Endothelial cell of umbilical vein (primary cell): Measurements from ENCODE around the gene PKD1.

ENCODE experiments used
- EZH2 ChIP-seq: IDR thresholded peaks from 2 replicates; pipeline ENCODE4 v1.6.1; 2012; ENCODE audit warnings: borderline replicate concordance, low read depth, mild to moderate bottlenecking, moderate library complexity, low read length, inconsistent platforms; ENCODE audit not compliant: severe bottlenecking
- GATA2 ChIP-seq: IDR thresholded peaks from 2 replicates; pipeline ENCODE4 v1.7.0; 2011; ENCODE audit warnings: low read depth, mild to moderate bottlenecking, moderate library complexity, mixed read lengths, low read length; ENCODE audit not compliant: insufficient read length, insufficient read depth
- POLR2A ChIP-seq: IDR thresholded peaks from 2 replicates; pipeline ENCODE4 v1.6.1; 2012; ENCODE audit warnings: low read depth, mild to moderate bottlenecking, control low read depth, low read length
- TF ChIP-seq, protein P1 (sequence below), 2 donors: IDR thresholded peaks; 1 replicate in 1 of 2; 2 replicates in 1 of 2; pipeline ENCODE4 v1.5.1; 2011; ENCODE audit warnings: low read length in 2 of 2, mild to moderate bottlenecking in 2 of 2, moderate library complexity in 2 of 2, control low read depth in 1 of 2, inconsistent platforms in 1 of 2, low read depth in 1 of 2; ENCODE audit not compliant: insufficient read depth in 1 of 2; ENCODE audit errors: extremely low read depth in 1 of 2
- TF ChIP-seq, protein P2 (sequence below): IDR thresholded peaks from 2 replicates; pipeline ENCODE4 v1.6.1; 2011; ENCODE audit not compliant: insufficient read depth, insufficient read length

DNA sequence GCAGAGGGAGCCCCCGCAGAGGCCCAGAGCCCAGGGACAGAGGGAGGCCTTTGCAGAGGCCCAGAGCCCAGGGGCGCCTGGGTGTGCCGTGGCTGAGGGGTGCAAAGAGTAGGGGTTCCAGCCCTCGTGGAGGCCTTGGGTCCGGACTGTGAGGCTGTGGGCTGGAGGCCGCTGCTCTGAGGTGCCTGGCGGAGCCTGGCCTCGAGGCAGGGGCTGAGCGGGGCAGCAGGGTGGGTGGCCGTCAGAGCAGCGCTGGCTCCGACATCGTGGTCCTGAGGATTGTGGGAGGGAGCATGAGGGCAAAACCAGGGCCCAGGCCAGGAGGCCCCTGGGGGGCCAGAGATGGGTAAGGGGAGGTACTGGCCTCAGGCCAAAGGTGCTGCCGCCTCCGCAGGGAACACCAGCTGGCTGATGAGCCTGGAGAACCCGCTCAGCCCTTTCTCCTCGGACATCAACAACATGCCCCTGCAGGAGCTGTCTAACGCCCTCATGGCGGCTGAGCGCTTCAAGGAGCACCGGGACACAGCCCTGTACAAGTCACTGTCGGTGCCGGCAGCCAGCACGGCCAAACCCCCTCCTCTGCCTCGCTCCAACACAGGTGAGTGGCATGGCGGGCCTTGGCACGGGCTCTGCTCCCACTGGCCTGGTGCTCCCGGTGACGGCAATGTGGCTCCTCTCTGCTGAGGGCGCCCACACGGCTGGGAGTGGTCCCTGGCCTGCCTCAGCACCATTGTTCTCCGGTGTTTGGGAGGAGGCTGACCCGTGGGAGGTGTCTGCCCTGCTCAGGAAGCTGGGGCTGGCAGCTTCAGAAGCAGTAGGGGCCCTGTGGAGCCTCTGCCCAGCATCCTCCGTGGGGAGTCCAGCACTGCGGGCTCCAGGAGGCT lies 54.3 kb downstream of the PKD1 start:
- TF ChIP-seq, protein P1, sequence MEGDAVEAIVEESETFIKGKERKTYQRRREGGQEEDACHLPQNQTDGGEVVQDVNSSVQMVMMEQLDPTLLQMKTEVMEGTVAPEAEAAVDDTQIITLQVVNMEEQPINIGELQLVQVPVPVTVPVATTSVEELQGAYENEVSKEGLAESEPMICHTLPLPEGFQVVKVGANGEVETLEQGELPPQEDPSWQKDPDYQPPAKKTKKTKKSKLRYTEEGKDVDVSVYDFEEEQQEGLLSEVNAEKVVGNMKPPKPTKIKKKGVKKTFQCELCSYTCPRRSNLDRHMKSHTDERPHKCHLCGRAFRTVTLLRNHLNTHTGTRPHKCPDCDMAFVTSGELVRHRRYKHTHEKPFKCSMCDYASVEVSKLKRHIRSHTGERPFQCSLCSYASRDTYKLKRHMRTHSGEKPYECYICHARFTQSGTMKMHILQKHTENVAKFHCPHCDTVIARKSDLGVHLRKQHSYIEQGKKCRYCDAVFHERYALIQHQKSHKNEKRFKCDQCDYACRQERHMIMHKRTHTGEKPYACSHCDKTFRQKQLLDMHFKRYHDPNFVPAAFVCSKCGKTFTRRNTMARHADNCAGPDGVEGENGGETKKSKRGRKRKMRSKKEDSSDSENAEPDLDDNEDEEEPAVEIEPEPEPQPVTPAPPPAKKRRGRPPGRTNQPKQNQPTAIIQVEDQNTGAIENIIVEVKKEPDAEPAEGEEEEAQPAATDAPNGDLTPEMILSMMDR (IDR thresholded peaks at IDR 0.05; ENCODE audit: extremely low read depth in 1 of 2, insufficient read depth in 1 of 2, low read depth in 1 of 2, low read length in 2 of 2), result no peak
- TF ChIP-seq, protein P2, sequence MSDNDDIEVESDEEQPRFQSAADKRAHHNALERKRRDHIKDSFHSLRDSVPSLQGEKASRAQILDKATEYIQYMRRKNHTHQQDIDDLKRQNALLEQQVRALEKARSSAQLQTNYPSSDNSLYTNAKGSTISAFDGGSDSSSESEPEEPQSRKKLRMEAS, result no peak
- TF ChIP-seq POLR2A (no peak), EZH2 (no peak), GATA2 (no peak)
